ENCODE results near the gene PLCG1.
A peak's percentile ranks its signal among the peaks of the same experiment; 100 is the strongest.
"Not testable (repeated sequence)": the region's sequence is repeated elsewhere in the genome, so short reads cannot be mapped to it uniquely, and the experiment has no call there.

Gene PLCG1

DNA sequence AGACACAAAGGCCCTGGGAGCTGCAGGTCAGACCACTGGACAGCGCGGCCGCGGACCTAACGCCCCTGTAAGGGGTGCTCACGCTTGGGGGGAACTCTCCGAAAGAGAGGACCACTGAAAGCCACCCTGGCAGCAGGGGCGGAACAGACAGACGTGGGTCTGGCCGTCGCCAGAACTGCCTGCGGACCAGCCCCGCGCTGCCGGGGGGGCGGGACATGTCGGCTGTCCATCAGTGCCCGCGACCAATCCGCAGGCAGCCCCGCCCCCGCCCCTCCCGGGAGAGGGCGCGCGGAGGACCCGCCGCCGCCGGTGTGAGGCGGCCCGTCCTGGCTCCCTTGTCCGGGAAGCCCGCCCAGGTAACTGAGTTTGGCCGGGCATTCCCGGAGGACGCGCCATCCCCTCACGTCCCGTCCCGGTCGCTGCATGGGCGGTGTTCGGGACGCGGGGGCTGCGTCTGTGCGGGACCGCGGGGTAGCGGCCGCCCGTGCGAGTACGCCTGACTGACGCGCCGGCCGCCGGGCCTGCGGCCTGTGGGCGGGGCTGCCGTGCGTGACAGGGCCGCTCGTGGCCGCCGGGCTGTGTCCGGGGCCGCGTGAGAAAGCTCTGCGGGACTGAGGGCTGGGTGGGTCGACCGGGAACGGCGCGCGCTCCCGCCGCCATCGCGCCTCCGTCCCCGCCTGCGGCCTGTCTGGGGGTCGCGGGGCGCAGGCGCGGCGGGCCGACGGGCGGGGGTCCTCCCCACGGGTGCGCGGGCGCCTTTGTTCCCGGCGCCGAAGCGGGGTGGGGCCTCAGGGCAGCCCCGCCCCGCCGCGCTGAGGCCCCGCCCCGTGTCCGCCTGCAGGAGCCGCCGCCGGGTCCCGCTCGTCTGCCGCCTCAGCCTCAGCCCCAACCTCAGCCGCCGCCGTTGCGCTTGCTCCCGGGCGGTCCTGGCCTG is at the start of gene PLCG1:
Gene PLCG1, plus strand, starts transcription at position 864 of the 934 bp plus-strand sequence. CDS start 99 bp downstream, outside the sequence.
- peak; percentile 61 to 81 for DNase-seq (ENCODE audit: low read depth in 2 of 2)

DNA sequence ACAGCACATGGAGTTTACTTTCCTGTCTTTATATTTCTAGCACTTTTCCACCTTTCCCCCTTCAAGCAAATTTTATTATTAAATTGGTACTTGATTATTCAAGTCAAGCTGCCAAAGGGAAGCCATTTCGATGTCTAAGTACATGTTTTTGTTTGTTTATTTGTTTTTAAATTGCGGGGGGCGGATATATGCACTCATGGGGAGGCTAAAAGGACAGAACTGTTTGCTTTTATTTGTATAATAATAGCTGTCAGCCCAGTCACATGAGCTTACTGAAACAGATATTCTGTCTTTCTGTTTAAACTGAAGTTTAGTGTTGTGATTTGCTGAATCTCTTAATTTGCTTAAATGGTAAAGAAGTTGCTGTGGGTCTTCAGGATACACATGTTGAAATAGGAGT is 49.6 kb upstream of the PLCG1 start:
- no peak for DNase-seq (ENCODE audit: low read depth in 2 of 2)

DNA sequence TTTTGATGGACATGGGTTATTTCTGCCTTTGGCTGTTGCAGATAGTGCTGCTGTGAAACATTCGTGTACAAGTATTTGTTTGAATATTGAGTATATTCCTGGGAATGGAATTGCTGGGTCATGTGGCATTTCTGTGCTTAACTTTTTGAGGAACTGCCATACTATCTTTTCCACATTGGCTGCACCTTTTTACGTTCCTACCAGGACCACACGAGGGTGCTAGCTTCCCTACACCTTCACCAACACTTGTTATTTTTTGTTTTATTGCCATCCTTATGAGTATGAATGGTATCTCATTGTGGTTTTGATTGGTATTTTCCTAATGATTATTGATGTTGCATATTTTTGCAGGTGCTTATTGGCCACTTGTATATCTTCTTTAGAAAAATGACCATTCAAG is 47.8 kb upstream of the PLCG1 start:
- no peak for DNase-seq (ENCODE audit: low read depth in 2 of 2)

DNA sequence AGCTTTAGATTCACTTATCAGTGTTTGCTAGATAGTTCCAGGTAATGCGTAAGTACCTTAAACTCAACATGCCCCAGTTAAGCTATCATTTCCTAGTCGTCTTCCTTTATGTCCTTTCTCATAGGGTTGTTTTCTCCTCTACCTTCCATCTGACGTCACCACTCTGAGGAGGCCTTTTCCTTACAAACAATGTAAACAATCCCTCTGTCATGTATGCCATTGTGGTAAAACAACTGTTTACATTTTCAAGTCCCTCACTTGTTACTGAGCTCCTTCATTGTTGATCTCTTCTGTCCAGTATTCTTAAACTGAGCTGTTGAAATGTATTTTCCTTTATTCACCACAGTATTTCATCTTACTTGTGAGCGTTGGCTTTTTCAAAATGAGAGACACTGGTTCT is 45.4 kb upstream of the PLCG1 start:
- no peak for DNase-seq (ENCODE audit: low read depth in 2 of 2)

DNA sequence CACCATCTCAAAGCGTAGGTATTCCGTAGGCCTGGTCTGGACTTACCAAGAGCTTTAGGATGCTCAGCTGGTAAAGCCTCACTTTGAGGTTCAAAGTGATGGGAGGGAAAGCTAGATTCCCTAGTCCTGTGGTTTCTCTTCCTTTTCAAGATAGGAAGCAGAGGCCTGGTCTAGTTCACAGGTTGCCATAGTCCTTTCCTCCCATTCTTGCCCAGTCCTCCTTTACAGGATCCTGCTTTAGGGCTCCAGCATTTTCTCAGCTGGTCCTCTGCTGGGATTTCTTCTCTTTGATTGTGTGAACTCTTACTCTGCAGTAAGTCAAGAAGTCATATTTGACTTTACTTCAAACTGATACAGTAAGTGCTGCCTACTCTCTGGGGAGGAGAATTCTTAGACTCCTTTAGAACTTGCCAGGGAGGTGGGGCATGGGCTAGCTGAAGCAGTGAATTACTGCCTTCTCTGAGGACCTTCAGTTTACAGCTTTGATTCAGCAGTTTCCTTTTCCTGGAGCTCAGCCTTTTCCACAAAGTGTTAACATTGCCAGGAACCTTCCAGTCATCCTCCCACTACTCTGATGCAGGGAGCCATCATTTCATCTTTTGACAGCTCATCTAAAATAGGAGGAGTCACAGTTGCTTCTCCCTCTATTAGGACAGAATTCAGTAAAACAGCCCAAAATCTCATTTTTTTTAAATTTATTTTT is 42.8 kb upstream of the PLCG1 start:
- no peak for DNase-seq (ENCODE audit: low read depth in 2 of 2)

DNA sequence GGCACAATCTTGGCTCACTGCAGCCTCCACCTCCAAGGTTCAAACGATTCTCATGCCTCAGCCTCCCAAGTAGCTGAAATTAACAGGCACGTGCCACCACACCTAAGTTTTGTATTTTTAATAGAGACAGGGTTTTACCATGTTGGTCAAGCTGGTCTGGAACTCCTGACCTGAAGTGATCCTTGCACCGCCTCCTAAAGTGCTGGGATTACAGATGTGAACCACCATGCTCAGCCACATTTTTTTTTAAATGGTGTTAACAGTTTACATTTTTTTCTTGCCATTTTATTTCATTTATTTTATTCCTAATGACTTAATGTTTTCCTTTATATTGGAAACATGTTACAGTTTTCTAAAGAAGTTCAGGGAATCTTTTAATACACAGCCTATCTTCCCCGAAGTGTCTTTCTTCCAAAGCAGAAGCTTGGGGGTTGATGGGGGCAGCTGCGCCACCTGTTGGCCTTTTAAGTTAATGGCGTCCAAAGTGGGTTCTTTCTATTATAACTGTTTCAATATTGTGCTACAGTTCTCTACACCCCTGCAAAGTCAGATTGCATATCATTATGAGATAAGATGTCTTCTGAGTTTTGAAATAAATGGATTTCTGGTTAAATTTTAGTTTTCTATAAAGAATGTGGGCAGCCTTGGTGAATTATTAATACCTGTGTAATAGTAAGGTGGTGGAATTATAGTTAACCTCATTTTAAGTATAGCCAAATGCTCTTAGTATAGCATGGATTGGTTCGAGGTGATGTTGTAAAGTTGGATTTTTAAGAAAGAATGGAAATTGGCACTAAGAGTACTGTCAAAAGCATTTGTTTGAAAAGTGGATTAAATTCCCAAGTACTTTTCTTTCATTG is 42.0 kb upstream of the PLCG1 start:
- peak; percentile 24 to 38 for DNase-seq (ENCODE audit: low read depth in 2 of 2)

DNA sequence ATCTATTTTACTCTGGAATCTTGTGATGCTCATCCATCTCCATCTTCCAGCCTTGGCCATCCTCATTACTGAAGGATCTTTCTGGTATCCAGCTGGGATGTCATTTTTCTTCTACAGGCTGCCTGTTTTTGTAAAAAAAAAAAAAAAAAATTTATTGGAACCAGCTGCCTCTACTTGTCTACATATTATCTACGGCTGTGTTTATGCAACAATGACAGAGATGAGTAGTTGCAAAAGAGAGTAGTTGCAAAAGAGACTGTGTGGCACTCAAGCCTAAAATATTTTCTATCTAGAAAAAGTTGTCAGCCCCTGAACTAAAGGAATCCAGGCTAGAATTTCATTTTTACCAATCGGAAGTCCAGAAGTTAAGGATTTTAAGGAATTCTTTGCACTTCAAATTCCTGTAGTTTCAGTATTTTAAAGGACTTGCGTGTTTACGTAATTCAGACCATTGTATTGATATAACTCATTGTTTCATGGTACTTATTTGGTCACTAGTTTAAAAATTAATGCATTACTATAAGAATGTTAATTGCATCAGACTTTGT is 38.6 kb upstream of the PLCG1 start:
- DNase-seq (ENCODE audit: low read depth in 2 of 2) = no peak

DNA sequence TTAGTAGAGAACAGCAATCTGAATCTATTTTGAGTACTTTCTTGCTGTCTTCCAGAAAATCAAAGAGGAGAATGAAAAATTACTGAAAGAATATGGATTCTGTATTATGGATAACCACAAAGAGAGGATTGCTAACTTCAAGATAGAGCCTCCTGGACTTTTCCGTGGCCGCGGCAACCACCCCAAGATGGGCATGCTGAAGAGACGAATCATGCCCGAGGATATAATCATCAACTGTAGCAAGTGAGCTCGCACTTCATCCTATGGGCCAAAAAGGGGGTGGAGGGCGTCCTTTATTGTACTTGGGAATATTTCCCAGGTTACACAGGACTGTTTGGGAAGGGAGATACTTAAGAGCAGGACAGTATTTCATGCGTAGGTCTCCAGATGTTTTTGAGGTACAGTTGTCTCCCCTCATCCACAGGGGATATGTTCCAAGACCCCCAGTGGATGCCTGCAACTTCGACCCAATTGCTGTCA is 37.3 kb upstream of the PLCG1 start:
- DNase-seq (ENCODE audit: low read depth in 2 of 2) = no peak

DNA sequence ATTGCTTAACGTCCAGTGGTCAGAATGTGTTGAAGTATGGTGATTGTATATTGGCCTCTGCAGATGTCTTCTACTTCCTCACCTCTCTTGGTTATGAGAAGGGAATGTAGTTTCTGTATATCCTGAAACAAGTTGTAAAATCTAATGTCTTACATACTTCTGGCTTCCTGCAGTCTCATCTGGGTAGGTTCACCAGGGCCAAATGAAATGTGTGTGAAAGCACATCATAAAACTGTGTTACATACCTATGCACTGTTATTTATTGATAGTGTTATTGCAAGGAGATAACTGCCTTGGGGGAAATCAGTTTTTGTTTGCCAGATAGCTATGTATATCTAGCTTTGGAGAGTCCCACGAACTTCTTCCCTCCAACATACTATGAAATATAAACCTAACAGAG is 35.7 kb upstream of the PLCG1 start:
- no peak for DNase-seq (ENCODE audit: low read depth in 2 of 2)

DNA sequence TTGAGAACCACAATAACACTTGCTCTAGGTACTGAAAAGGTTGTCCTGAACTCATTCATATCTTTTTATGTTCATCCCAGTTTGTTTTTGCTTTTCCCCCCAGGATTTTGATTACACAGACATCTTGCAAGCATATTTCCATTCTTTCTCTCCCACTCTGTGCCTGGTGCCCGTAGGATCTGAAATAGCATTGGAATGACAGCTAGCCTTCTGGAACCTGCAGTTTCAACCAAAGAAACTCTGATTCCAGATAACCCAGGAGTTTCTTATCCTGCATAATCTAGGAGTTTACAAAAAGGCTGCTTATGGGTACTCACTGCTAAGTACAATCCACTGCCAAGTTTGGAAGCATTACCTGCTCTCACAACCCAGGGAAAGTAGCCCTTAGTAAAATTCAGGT is 28.8 kb upstream of the PLCG1 start:
- DNase-seq (ENCODE audit: low read depth in 2 of 2) = no peak

DNA sequence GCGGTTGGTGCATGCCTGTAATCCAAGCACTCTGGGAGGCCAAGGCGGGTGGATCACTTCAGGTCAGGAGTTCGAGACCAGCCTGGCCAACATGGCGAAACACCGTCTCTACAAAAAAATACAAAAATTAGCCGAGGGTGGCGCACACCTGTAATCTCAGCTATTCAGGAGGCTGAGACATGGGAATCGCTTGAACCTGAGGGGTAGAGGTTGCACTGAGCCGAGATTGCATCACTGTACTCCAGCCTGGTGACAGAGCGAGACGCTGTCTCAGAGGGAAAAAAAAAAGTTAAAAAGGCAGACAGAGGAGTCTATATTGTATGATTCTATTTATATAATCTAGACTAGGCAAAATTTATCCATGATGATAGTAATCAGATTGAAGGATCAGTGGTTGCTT is 27.3 kb upstream of the PLCG1 start:
- DNase-seq (ENCODE audit: low read depth in 2 of 2) = no peak

DNA sequence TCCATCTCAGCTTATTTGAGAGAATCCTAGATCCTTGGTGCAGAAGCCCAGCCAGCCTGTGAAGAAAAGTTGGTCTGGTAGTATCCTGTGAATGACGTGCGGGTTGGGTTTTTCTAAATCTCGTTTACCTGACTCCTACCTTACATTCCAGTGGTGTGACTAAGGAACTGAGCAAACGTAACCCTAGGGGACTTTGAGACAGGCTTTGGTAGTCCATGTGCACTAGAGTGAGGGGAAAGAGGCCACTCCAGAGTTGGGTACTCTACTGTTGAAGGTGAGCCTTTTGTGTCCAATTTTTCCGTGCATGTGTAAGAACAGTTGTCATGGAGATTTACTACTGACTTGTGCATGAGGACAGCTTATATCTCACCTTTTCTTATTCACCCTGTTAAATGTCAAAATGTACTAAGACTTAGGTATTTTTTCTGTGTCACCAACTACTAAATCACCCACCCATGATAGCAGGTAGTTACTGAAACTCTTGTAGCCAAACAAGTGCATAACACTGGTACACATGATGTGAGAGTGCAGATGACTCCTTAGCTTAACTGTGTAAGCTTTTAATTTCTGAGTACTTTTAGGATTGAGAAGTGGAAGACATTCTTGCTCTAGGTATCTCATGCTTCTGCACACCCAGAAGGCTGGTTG is 26.3 kb upstream of the PLCG1 start:
- DNase-seq (ENCODE audit: low read depth in 2 of 2) = no peak

DNA sequence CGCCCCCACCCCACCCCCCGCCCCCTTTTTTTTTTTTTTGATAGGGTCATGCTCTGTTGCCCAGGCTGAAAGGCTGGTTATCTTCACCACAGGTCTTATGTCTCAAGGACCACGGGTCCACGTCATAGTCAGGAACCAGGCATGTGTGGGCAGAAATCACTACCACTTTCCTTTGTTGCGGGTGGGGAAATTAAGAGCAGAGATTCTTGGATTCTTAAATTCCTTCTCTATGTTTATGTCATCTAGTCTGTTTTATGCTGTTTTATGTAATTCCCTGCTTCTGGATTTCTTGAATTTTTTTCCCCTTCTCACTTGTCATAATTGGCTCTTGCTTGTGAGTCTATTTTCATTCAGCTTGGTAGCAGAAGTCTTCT is 25.8 kb upstream of the PLCG1 start:
- no peak for DNase-seq (ENCODE audit: low read depth in 2 of 2)

DNA sequence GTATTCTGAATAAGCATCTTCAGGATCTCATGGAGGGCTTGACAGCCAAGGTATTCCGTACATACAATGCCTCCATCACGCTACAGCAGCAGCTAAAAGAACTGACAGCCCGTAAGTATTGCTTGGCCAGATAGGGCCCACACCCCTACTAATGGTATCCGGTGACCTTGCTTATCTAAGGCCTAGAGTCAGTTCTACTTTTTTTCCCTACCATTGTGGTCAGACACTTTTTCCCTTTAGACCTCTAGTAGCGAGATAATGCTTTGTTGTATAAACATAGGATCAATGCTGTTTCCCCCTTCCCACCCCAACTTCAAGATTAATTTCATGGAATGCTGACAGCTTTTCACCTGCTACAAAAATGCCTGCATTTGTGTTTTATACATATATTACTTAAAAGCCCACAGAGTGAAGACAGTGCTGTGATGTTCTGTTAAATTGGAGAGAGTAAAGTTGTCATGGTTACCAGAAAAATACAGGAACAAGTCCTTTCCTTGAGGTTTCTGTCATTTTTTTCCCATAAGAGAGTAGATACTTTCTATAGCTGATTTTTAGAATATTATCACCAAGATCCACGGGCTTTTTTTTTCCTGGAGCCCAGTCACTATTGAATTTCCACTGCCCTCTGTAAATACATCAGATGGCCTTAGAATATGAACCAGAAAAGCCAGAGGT is 20.9 kb upstream of the PLCG1 start:
- no peak for DNase-seq (ENCODE audit: low read depth in 2 of 2)

DNA sequence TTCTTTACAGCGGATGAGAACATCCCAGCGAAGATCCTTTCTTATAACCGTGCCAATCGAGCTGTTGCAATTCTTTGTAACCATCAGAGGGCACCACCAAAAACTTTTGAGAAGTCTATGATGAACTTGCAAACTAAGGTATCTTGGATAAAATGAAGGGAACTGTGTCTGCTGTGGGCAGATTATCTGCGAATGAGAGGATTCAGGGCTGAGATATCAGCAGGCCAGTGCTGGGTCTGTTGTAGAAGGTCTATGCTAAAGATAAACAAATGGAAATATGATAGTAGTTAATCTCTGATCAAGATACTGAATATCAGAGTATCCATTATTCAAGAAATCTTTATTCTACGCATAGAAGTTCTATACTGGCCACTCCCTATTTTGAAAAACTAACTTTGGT is 19.2 kb upstream of the PLCG1 start:
- not testable (repeated sequence) for DNase-seq (ENCODE audit: low read depth in 2 of 2)

DNA sequence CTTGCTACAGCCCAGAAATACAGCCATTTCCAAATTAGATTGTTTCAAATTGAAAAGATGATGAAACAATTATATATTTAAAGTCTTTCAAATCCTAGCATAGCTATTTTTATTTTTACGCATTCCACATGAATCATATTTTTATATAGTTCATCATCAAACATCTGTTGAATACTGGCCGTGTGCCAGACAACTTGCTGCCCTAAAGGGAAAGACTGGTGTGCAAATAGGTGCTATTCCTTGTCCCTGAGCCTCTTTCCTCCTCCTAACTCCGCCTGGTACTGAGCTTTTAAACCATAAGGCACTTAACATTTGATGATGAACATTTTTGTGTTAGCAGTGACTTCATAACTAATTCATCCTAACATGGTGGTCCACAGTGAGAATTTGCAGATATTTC is 18.7 kb upstream of the PLCG1 start:
- DNase-seq (ENCODE audit: low read depth in 2 of 2) = no peak

DNA sequence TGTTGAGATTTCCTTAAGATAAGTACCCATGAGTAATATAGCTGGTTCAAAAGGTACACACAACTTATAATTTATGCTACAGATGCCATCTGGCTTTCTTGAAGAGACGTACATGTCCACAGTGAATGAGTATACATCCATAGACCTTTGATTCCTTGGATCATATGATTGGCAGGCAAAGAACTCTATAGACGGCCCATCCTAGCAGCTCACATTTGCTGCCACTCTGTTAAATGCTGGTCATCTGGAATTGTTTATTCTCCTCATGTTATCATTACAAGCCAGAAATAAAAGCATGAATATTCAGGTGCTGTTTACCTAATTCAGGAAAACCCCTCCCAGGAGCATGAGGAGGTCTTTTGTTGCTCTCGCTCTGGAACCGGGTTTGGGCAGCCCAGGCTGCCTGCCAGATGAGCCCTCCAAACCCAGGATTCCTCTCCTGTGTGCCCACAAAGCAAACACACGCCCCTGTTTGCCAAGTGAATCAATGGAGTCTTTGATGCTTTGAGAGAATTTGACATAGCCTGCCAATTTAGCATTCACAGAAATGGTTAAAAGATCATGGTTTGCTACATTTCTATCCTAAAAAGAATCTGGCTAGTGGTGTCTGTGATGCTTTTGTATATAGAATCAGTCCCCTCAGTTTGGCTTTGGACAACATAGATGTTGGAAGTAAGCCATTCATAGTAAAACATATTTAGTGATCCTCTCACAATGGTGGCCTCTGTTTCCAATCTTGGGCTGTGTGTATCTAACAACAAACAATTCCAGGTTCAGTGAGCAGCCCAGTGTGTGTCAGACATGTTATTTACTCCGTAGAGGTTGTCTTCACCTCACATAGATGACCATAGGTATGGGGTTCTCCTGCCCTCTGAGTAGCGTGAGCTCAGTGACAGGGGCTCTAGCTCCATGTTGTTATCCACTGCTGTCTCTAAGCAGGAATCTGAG is 17.5 kb upstream of the PLCG1 start:
- DNase-seq (ENCODE audit: low read depth in 2 of 2) = no peak

DNA sequence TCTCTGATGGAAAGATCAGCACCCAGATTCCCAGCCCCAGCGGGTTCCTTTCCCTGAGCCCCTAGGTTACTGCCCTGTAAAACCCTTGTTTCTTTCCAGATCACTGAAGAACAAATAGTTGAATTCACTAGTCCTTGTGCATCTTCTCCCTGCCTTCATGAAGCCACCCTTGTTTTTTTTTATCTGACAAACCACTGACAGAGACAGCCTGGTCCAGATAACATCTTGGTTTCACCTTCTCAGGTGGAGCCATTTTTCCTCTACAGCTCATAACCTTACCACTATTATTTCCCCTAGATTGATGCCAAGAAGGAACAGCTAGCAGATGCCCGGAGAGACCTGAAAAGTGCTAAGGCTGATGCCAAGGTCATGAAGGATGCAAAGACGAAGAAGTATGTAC is 15.9 kb upstream of the PLCG1 start:
- no peak for DNase-seq (ENCODE audit: low read depth in 2 of 2)

DNA sequence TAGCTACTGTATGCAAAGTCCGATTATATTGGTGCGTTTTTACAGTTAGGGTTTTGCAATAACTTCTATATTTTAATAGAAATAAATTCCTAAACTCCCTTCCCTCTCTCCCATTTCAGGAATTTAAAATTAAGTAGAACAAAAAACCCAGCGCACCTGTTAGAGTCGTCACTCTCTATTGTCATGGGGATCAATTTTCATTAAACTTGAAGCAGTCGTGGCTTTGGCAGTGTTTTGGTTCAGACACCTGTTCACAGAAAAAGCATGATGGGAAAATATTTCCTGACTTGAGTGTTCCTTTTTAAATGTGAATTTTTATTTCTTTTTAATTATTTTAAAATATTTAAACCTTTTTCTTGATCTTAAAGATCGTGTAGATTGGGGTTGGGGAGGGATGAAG is 13.7 kb upstream of the PLCG1 start:
- DNase-seq (ENCODE audit: low read depth in 2 of 2) = no peak

All from stimulated activated CD8-positive, alpha-beta memory T cell treated with anti-CD3 and anti-CD28 coated beads, Interleukin-7, amount 100 ng/mL, for 4 hours (primary cell).